HCT116 (cell line): ENCODE data around the gene AZGP1. TPM values are rescaled to one million over a fixed set of nuclear protein-coding genes. Genes with fewer than 3 reads are reported as not detected.

Experiments used
- ATAC-seq: fragments of 200-7000 bp; cut with Tn5 transposase; 2 replicates; pipeline ENCODE4 v1.9.1; 2020; ENCODE audit warnings: mild to moderate bottlenecking, moderate library complexity
- BruUV-seq: library from RNA; stranded (reverse); fragments of 400-500 nt; replicated peaks from 2 replicates; lab custom pipeline; 2021; lab: Mats Ljungman, UMichigan
- CTCF ChIA-PET: fragments of 300-600 bp; sonication (Branson Sonifier 250); formaldehyde crosslinking; loops from one replicate; lab custom pipeline; 2021; ENCODE audit warnings: antibody characterized with exemption; lab: Charles Lee
- POLR2A ChIA-PET: fragments of 300-600, 350-600 bp; sonication (Branson Sonifier 250); formaldehyde crosslinking; loops from one replicate; lab custom pipeline; 2021; ENCODE audit warnings: antibody characterized with exemption; lab: Charles Lee
- RAD21 ChIA-PET, 2 experiments: fragments of 300-600 bp; sonication (Branson Sonifier 250); formaldehyde crosslinking; loops; one replicate each; lab custom pipeline; 2023; ENCODE audit warnings: low total read pairs in 2 of 2; ENCODE audit not compliant: uncharacterized antibody in 2 of 2, unreplicated experiment in 2 of 2, low non-redundant PET in 1 of 2; lab: Charles Lee
- DNase-seq: peaks from one replicate; pipeline ENCODE4 v3.0.0-alpha.2; 2010; ENCODE audit warnings: low read depth, low spot score
- H2AFZ ChIP-seq: fragments of 200-600 bp; shearing (Covaris generic), sonication (generic); 2 replicates; pipeline ENCODE4 v1.6.1; 2017; ENCODE audit warnings: low read depth, mixed run types, mixed read lengths, antibody characterized with exemption, low read length; ENCODE audit not compliant: poor library complexity, severe bottlenecking
- H3K27ac ChIP-seq: 2 replicates; pipeline ENCODE4 v1.5.1; 2012; ENCODE audit warnings: low read depth, low read length
- H3K27me3 ChIP-seq: fragments of 200-600 bp; sonication (generic); 2 replicates; pipeline ENCODE4 v1.6.1; 2016; ENCODE audit warnings: mixed run types, low read length, mixed read lengths; ENCODE audit not compliant: insufficient read depth
- H3K36me3 ChIP-seq, 2 experiments: fragments of 200-500 bp in 1 of 2; fragments of 200-600 bp in 1 of 2; sonication (Bioruptor generic) in 1 of 2; sonication (generic) in 1 of 2; 2 replicates each; pipeline versions ENCODE4 v1.5.1 to v1.6.1; 2014 to 2016; ENCODE audit warnings: low read length in 2 of 2, inconsistent platforms in 1 of 2, mixed read lengths in 1 of 2, mixed run types in 1 of 2; ENCODE audit not compliant: insufficient read depth in 2 of 2, control insufficient read depth in 1 of 2
- H3K4me1 ChIP-seq, 2 experiments: fragments of 200-600 bp in 1 of 2; sonication (generic) in 1 of 2; 2 replicates each; pipeline versions ENCODE4 v1.5.1 to v1.6.1; 2012 to 2017; ENCODE audit warnings: low read length in 2 of 2, inconsistent platforms in 1 of 2, mild to moderate bottlenecking in 1 of 2, mixed read lengths in 1 of 2, mixed run types in 1 of 2, moderate library complexity in 1 of 2; ENCODE audit not compliant: insufficient read depth in 2 of 2, control insufficient read depth in 1 of 2
- H3K4me2 ChIP-seq: fragments of 200-600 bp; sonication (generic); 2 replicates; pipeline ENCODE4 v1.6.1; 2017; ENCODE audit warnings: mixed run types, low read length, mixed read lengths
- H3K4me3 ChIP-seq, 2 experiments: fragments of 200-600 bp in 1 of 2; sonication (generic) in 1 of 2; replicated peaks in 1 of 2; 2 replicates each; pipeline ENCODE4 v1.5.1; 2011 to 2016; ENCODE audit warnings: low read length in 2 of 2, control low read depth in 1 of 2, low read depth in 1 of 2, mild to moderate bottlenecking in 1 of 2, mixed read lengths in 1 of 2, mixed run types in 1 of 2
- H3K79me2 ChIP-seq: fragments of 200-600 bp; sonication (generic); 2 replicates; pipeline ENCODE4 v1.6.1; 2017; ENCODE audit warnings: mild to moderate bottlenecking, mixed run types, low read length, moderate library complexity, mixed read lengths; ENCODE audit not compliant: insufficient read depth
- H3K9ac ChIP-seq: fragments of 200-600 bp; sonication (generic); 2 replicates; pipeline ENCODE4 v1.6.1; 2016; ENCODE audit warnings: low read length, mixed read lengths
- H3K9me2 ChIP-seq: fragments of 200-600 bp; sonication (generic), shearing (Covaris generic); 2 replicates; pipeline ENCODE4 v1.6.1; 2017; ENCODE audit warnings: mixed run types, mild to moderate bottlenecking, moderate library complexity; ENCODE audit not compliant: insufficient read depth
- H3K9me3 ChIP-seq, 2 experiments: fragments of 200-500 bp in 1 of 2; fragments of 200-600 bp in 1 of 2; sonication (Bioruptor generic) in 1 of 2; sonication (generic) in 1 of 2; 2 replicates each; pipeline ENCODE4 v1.6.1; 2014 to 2017; ENCODE audit warnings: low read length in 2 of 2, mixed read lengths in 2 of 2, inconsistent platforms in 1 of 2, low read depth in 1 of 2, mild to moderate bottlenecking in 1 of 2, mixed run types in 1 of 2, moderate library complexity in 1 of 2; ENCODE audit not compliant: control insufficient read depth in 1 of 2, insufficient read depth in 1 of 2
- H4K20me1 ChIP-seq: fragments of 200-600 bp; sonication (generic), shearing (Covaris generic); 2 replicates; pipeline ENCODE4 v1.6.1; 2017; ENCODE audit warnings: mixed run types, mild to moderate bottlenecking, moderate library complexity; ENCODE audit not compliant: insufficient read depth
- CEBPB ChIP-seq: IDR thresholded peaks from 2 replicates; pipeline ENCODE4 v1.6.1; 2012; ENCODE audit warnings: low read depth
- RAD21 ChIP-seq: IDR thresholded peaks from 2 replicates; pipeline ENCODE4 v1.6.1; 2012; ENCODE audit warnings: low read depth, mild to moderate bottlenecking
- REST ChIP-seq: IDR thresholded peaks from 2 replicates; pipeline ENCODE4 v1.6.1; 2012; ENCODE audit warnings: low read depth
- intact Hi-C: fragments of 100-400 bp; cut with micrococcal nuclease; formaldehyde crosslinking; loops from 2 replicates; pipeline ENCODE4 v1.10.0; 2022
- total RNA-seq: library from RNA; stranded (reverse); gene quantifications from one replicate; pipeline ENCODE4 v1.2.1, GENCODE V29; 2021; ENCODE audit not compliant: unreplicated experiment
- TF ChIP-seq, protein P1 (sequence below), 3 experiments: fragments of 200-600 bp in 1 of 3; sonication (generic) in 1 of 3; IDR thresholded peaks in 2 of 3; conservative IDR thresholded peaks in 1 of 3; 2 replicates each; pipeline ENCODE4 v1.5.1; 2012 to 2017; ENCODE audit warnings: low read depth in 2 of 3, low read length in 2 of 3, antibody characterized with exemption in 1 of 3, borderline replicate concordance in 1 of 3, control low read depth in 1 of 3, mild to moderate bottlenecking in 1 of 3, mixed read lengths in 1 of 3, mixed run types in 1 of 3, moderate library complexity in 1 of 3; ENCODE audit not compliant: insufficient read depth in 1 of 3

AZGP1 gene
- total RNA-seq, 1 experiment from 2014 or later, result 1.1 TPM

DNA sequence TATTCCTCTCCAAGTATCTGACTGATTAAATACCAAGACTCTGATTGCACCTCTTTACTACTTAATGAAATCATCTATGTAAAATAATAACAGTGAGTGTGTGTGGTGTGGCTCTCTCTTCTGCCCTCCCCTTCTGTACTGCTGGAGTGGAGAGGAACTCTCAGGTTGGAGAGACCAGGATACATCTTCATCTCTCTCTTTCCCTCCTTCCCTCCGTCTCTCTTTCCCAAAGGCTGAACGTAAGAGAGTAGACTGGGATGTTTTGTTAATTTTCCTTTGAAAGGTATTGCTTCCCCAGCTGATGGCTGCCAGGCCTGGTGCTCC is 46.1 kb downstream of the AZGP1 start (continued):
- TF ChIP-seq REST, result no peak

DNA sequence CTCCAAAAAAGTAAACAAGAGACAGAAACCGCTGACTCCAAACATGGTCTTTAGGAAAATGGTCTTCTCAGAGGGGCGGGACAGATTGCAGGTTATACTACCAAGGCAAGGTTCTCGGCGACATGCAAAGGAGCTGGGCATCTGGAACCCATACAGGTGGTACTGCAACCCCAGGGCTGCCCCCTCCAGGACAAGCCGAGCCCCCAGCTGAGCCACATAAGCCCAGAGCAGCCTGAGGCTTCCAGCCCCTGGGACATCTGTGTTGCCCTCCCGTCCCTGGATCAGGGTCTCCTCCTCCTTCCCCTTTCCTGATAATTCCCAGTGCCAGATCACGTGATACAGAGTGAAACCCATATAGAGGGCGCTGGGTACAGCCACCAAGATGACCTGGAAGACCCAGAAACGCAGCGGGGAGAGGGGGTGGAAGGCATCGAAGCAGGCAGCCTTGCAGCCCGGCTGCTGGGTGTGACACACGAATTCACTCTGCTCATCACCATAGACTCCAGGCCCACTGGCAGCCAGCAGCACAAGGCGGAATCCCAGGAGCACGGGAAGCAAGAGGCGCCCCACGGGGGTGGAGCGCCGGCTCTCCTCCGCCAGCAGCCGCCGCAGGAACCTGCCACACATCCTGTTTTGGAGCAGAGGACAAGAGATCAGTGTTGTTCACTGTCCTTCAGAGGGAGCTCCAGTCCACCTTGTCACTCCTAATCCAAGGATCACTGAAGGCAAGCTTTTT is 46.7 kb downstream of the AZGP1 start, which contains the start of gene GJC3:
TSS of gene GJC3 (minus strand) at position 627 of the 736 bp plus-strand sequence. CDS start at position 627, 0 bp downstream.
- peaks cover 7 to 14% of the 10 kb centered on the region in 2 experiments; a peak in 3 of 4 replicates for H3K4me1 ChIP-seq
- peak within 1 kb of the TSS; percentile 38 to 56 for H3K4me3 ChIP-seq
- H3K27me3 ChIP-seq, result peaks cover 20% of the 10 kb centered on the region; the same call in 1 of the 2 replicates
- DNase-seq (peak; percentile 49), ATAC-seq (peak; percentile 97)
- H2AFZ ChIP-seq, result peak within 1 kb of the TSS; percentile 78
- no peaks in the 10 kb centered on the region for H4K20me1 ChIP-seq
- ChIA-PET CTCF (interaction anchor here (0.5 to 1.6 kb wide), 8 partner anchors 10 to 154 kb away, joined by 3 to 17 read pairs (median 4); partner anchors contain the start of gene TRIM4), RAD21 (interaction anchor here in 1 of 2 experiments (0.7 kb wide), 1 partner anchor 26 kb away, joined by 3 read pairs; no protein-coding TSS in a partner anchor), POLR2A (interaction anchor here (1.7 kb wide), 1 partner anchor 10 kb away, joined by 16 read pairs; the partner anchor contains the start of gene TRIM4)
- TF ChIP-seq CEBPB (no peak), RAD21 (peak; percentile 76)
- TF ChIP-seq, protein P1, sequence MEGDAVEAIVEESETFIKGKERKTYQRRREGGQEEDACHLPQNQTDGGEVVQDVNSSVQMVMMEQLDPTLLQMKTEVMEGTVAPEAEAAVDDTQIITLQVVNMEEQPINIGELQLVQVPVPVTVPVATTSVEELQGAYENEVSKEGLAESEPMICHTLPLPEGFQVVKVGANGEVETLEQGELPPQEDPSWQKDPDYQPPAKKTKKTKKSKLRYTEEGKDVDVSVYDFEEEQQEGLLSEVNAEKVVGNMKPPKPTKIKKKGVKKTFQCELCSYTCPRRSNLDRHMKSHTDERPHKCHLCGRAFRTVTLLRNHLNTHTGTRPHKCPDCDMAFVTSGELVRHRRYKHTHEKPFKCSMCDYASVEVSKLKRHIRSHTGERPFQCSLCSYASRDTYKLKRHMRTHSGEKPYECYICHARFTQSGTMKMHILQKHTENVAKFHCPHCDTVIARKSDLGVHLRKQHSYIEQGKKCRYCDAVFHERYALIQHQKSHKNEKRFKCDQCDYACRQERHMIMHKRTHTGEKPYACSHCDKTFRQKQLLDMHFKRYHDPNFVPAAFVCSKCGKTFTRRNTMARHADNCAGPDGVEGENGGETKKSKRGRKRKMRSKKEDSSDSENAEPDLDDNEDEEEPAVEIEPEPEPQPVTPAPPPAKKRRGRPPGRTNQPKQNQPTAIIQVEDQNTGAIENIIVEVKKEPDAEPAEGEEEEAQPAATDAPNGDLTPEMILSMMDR (IDR thresholded peaks at IDR 0.05 in 2 of 3, conservative IDR thresholded peaks at IDR 0.05 in 1 of 3; ENCODE audit: borderline replicate concordance in 1 of 3, insufficient read depth in 1 of 3, low read depth in 2 of 3, low read length in 2 of 3), result peak; percentile 32 to 68 (median 55); a peak in 5 of 6 replicates
- intact Hi-C loops, result no loop called here
- no peaks in the 10 kb centered on the region for H3K36me3 ChIP-seq
- peak within 1 kb of the TSS; percentile 34 for H3K9ac ChIP-seq
- no peaks in the 10 kb centered on the region for H3K9me3 ChIP-seq
- H3K27ac ChIP-seq, result no peak within 1 kb of the TSS; the same call in 1 of the 2 replicates
- no TSS peak for BruUV-seq
- no peaks in the 10 kb centered on the region for H3K79me2 ChIP-seq
- peak within 1 kb of the TSS; percentile 85 for H3K4me2 ChIP-seq
- H3K9me2 ChIP-seq, result no peaks in the 10 kb centered on the region
